BJ (cell line): ENCODE data around the gene CD7. TPM values are rescaled to one million over a fixed set of nuclear protein-coding genes. Genes with fewer than 3 reads are reported as not detected.

Source experiments
- CTCF ChIA-PET: fragments of 350-600 bp; formaldehyde crosslinking; extraction: SDS; loops from one replicate; lab custom pipeline; 2021; ENCODE audit warnings: antibody characterized with exemption, inconsistent platforms; lab: Yijun Ruan, JAX
- POLR2A ChIA-PET: fragments of 300-600 bp; sonication (Branson Sonifier 250); formaldehyde crosslinking; extraction: SDS; loops from one replicate; lab custom pipeline; 2021; ENCODE audit warnings: antibody characterized with exemption; lab: Charles Lee
- DNase-seq: peaks from one replicate; pipeline ENCODE4 v3.0.0-alpha.2; 2011; ENCODE audit warnings: low read depth
- H3K27me3 ChIP-seq: 2 replicates; pipeline ENCODE4 v1.6.0; 2011; ENCODE audit warnings: low read length; ENCODE audit not compliant: control insufficient read depth, insufficient read depth
- H3K36me3 ChIP-seq: 2 replicates; pipeline ENCODE4 v1.5.1; 2011; ENCODE audit warnings: low read length; ENCODE audit not compliant: control insufficient read depth, insufficient read depth
- H3K4me3 ChIP-seq: 2 replicates; pipeline ENCODE4 v1.5.1; 2011; ENCODE audit warnings: low read depth, mild to moderate bottlenecking, control low read depth, low read length
- polyA plus RNA-seq: library from polyadenylated mRNA; depleted of rRNA; stranded (reverse); fragments of >200 nt; gene quantifications from 2 replicates; pipeline ENCODE4 v1.2.3, GENCODE V29; 2011
- TF ChIP-seq, protein P1 (sequence below): IDR thresholded peaks from 2 replicates; pipeline ENCODE4 v1.5.1; 2011; ENCODE audit warnings: low read depth, mild to moderate bottlenecking, control low read depth, inconsistent platforms, low read length, moderate library complexity; ENCODE audit not compliant: insufficient read depth

Gene CD7
- polyA plus RNA-seq, 1 experiment, result 0.22 TPM

DNA sequence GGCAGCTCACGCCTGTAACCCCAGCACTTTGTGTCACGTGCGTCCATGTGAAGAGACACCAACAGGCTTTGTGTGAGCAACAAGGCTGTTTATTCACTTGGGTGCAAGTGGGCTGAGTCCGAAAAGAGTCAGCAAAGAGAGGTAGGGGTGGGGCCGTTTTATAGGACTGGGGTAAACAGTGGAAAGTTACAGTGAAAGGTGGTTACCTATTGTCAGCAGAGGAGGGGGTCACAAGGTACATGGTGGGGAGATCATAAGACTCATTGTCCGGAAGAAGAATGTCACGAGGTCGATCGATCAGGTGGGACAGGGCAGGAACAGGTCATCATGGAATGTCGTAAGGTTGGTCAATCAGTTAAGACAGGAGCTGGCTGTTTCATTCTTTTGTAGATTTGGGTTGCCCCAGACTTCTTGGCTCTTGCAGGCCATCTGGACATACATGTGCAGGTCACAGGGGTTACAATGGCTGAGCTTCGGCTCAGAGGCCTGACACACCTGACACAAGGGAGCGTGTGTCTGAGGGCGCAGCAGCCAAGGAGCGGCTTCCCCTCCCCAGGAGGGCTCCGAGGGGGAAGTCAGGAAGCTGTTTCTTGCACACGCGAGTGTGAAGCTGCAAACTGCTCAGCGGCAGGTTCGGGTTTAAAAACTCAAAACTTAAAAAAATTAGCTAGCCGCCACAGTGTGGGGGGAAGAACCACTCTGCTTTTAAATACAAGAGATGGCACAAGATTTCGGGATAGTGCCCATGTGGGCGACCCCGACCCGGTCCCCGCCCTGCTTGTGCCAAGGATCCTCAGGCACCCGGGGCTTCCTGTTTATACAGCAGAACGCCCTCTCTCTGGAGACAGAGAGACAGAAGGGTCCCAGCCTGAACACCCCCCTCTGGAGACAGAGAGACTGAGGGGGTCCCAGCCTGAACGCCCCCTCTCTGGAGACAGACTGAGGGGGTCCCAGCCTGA lies 29.2 kb upstream of the CD7 start:
- no peak for DNase-seq
- Histone ChIP-seq H3K27me3 (no peaks in the 10 kb centered on the region), H3K36me3 (no peaks in the 10 kb centered on the region), H3K4me3 (no peak overlapping the region)
- ChIA-PET CTCF (interaction anchor here (1.2 to 1.5 kb wide), 2 partner anchors 46 to 68 kb away, joined by 3 read pairs; no protein-coding TSS in a partner anchor), POLR2A (no interaction called here)
- TF ChIP-seq, protein P1, sequence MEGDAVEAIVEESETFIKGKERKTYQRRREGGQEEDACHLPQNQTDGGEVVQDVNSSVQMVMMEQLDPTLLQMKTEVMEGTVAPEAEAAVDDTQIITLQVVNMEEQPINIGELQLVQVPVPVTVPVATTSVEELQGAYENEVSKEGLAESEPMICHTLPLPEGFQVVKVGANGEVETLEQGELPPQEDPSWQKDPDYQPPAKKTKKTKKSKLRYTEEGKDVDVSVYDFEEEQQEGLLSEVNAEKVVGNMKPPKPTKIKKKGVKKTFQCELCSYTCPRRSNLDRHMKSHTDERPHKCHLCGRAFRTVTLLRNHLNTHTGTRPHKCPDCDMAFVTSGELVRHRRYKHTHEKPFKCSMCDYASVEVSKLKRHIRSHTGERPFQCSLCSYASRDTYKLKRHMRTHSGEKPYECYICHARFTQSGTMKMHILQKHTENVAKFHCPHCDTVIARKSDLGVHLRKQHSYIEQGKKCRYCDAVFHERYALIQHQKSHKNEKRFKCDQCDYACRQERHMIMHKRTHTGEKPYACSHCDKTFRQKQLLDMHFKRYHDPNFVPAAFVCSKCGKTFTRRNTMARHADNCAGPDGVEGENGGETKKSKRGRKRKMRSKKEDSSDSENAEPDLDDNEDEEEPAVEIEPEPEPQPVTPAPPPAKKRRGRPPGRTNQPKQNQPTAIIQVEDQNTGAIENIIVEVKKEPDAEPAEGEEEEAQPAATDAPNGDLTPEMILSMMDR, result no peak

DNA sequence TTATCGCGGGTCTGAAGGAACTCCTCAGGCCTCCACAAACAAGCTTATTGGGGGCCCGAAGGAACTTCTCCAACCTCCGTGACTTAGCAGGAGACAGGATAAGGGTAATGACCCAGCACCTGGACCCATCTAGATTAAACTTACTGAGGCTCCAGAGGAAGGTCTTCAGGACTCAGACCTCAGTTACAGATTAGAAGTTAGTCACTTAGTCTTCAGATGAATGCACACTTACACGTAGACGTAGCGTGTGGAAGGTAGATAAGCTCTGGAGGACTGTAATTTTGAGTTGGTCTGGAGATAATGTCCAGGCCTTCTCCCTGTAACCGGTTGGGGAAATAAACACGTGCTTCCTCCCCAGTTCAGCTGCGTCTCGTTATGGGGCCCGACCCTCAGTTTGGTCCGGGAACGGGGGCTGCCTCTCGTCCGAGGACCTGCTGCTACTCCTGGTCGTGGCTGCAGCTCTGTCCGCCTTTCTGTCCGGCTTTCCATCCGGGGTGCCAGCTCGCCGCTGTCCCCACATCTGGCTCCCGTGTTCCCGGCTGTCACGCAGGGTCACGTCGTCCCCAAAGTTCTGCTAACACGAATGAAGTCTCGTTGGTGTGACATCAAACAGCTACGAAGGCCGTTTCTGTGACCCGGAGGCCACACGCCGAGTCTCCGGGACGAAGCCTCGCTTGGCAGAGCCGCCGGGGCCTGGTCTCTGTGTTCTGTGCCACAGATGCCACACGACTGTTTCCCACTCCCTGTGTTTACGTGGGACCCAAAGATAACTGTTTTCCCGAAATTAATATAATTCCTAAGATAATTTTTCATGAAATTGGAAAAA lies 28.0 kb upstream of the CD7 start:
- ChIA-PET CTCF (interaction anchor here (1.2 to 1.5 kb wide), 3 partner anchors 42 to 69 kb away, joined by 3 read pairs; no protein-coding TSS in a partner anchor), POLR2A (no interaction called here)
- TF ChIP-seq, protein P1, result no peak
- no peak overlapping the region for H3K4me3 ChIP-seq
- no peaks in the 10 kb centered on the region for H3K36me3 ChIP-seq
- H3K27me3 ChIP-seq, result no peaks in the 10 kb centered on the region
- DNase-seq, result no peak

GRCh38 chr17:82344175-82344907 lies 26.9 kb upstream of the CD7 start:
- CTCF ChIA-PET, result interaction anchor here (0.7 to 1.3 kb wide), 5 partner anchors 25 to 314 kb away, joined by 3 read pairs; no protein-coding TSS in a partner anchor
- DNase-seq, result no peak
- TF ChIP-seq, protein P1, result no peak
- POLR2A ChIA-PET, result no interaction called here
- H3K36me3 ChIP-seq, result no peaks in the 10 kb centered on the region
- no peaks in the 10 kb centered on the region for H3K27me3 ChIP-seq
- no peak overlapping the region for H3K4me3 ChIP-seq

GRCh38 chr17:82343560-82343959 lies 26.2 kb upstream of the CD7 start:
- ChIA-PET CTCF (interaction anchor here (0.6 to 1.3 kb wide), 3 partner anchors 26 to 386 kb away, joined by 3 read pairs; no protein-coding TSS in a partner anchor), POLR2A (no interaction called here)
- TF ChIP-seq, protein P1, result no peak
- Histone ChIP-seq H3K36me3 (no peaks in the 10 kb centered on the region), H3K4me3 (no peak overlapping the region), H3K27me3 (no peaks in the 10 kb centered on the region)
- no peak for DNase-seq
